PC-3 (cell line): ENCODE data around the gene PRKN. TPM values are rescaled to one million over a fixed set of nuclear protein-coding genes. Genes with fewer than 3 reads are reported as not detected.

Experiments used
- ATAC-seq: fragments of 200-7000 bp; cut with Tn5 transposase; 2 replicates; pipeline ENCODE4 v1.9.1; 2020; ENCODE audit warnings: mild to moderate bottlenecking, moderate library complexity
- BruUV-seq: library from RNA; stranded (reverse); fragments of 400-500 nt; replicated peaks from 2 replicates; lab custom pipeline; 2021; lab: Mats Ljungman, UMichigan
- CTCF ChIA-PET: fragments of 300-600 bp; sonication (Branson Sonifier 250); formaldehyde crosslinking; loops from one replicate; lab custom pipeline; 2022; ENCODE audit warnings: antibody characterized with exemption; lab: Charles Lee
- POLR2A ChIA-PET: fragments of 300-600 bp; sonication (Branson Sonifier 250); formaldehyde crosslinking; loops from one replicate; lab custom pipeline; 2022; ENCODE audit warnings: antibody characterized with exemption; ENCODE audit not compliant: unreplicated experiment; lab: Charles Lee
- DNase-seq: peaks from one replicate; pipeline ENCODE4 v3.0.0-alpha.2; 2015
- H2AFZ ChIP-seq: fragments of 300-600 bp; sonication (generic); 2 replicates; pipeline ENCODE4 v1.6.0; 2016; ENCODE audit warnings: antibody characterized with exemption, low read length
- H3F3A ChIP-seq: fragments of 300-600 bp; sonication (generic); one replicate; pipeline ENCODE4 v1.6.0; 2017; ENCODE audit warnings: antibody characterized with exemption, low read length, control low read depth, mild to moderate bottlenecking; ENCODE audit not compliant: unreplicated experiment
- H3K27ac ChIP-seq: fragments of 300-600 bp; sonication (generic); 2 replicates; pipeline ENCODE4 v1.5.1; 2016; ENCODE audit warnings: mild to moderate bottlenecking, low read length
- H3K27me3 ChIP-seq: fragments of 300-600 bp; sonication (generic); 2 replicates; pipeline ENCODE4 v1.6.1; 2016; ENCODE audit warnings: low read length, mixed read lengths
- H3K36me3 ChIP-seq: fragments of 300-600 bp; sonication (generic); 2 replicates; pipeline ENCODE4 v1.6.1; 2016; ENCODE audit warnings: low read depth, mixed run types, low read length, mixed read lengths
- H3K4me1 ChIP-seq: fragments of 300-600 bp; sonication (generic); 2 replicates; pipeline ENCODE4 v1.5.1; 2016; ENCODE audit warnings: low read length; ENCODE audit not compliant: insufficient read depth
- H3K4me2 ChIP-seq: fragments of 300-600 bp; sonication (generic); 2 replicates; pipeline ENCODE4 v1.6.0; 2016; ENCODE audit warnings: low read length
- H3K4me3 ChIP-seq: fragments of 300-600 bp; sonication (generic); 2 replicates; pipeline ENCODE4 v1.5.1; 2016; ENCODE audit warnings: mild to moderate bottlenecking, low read length, mixed read lengths
- H3K79me2 ChIP-seq: fragments of 300-600 bp; sonication (generic); 2 replicates; pipeline ENCODE4 v1.6.1; 2017; ENCODE audit warnings: low read length, mixed read lengths
- H3K9ac ChIP-seq: fragments of 300-600 bp; sonication (generic); 2 replicates; pipeline ENCODE4 v1.6.0; 2016; ENCODE audit warnings: mild to moderate bottlenecking, low read length
- H3K9me2 ChIP-seq: fragments of 300-600 bp; sonication (generic); replicated peaks from 2 replicates; pipeline ENCODE4 v1.6.1; 2016; ENCODE audit warnings: mixed run types, low read length, mixed read lengths
- H3K9me3 ChIP-seq: fragments of 300-600 bp; sonication (generic); 2 replicates; pipeline ENCODE4 v1.6.1; 2016; ENCODE audit warnings: low read length, mixed read lengths
- H4K20me1 ChIP-seq: fragments of 300-600 bp; sonication (generic); 2 replicates; pipeline ENCODE4 v1.6.1; 2016; ENCODE audit warnings: low read length, mixed read lengths
- EZH2 ChIP-seq: fragments of 300-600 bp; sonication (generic); IDR thresholded peaks from one replicate; pipeline ENCODE4 v1.6.1; 2017; ENCODE audit warnings: antibody characterized with exemption, mild to moderate bottlenecking, low read length; ENCODE audit not compliant: unreplicated experiment
- EZH2phosphoT487 ChIP-seq: fragments of 300-600 bp; sonication (generic); IDR thresholded peaks from 2 replicates; pipeline ENCODE4 v1.6.1; 2018; ENCODE audit warnings: mild to moderate bottlenecking, antibody characterized with exemption, low read length, borderline replicate concordance
- intact Hi-C: fragments of 100-400 bp; cut with micrococcal nuclease; formaldehyde crosslinking; loops from 2 replicates; pipeline ENCODE4 v1.9.0; 2023
- total RNA-seq: library from RNA; depleted of rRNA; stranded (reverse); fragments of >200 nt; gene quantifications from 2 replicates; pipeline ENCODE4 v1.2.3, GENCODE V29; 2014
- TF ChIP-seq, protein P1 (sequence below): fragments of 300-600 bp; sonication (generic); conservative IDR thresholded peaks from 2 replicates; pipeline ENCODE4 v1.5.1; 2017; ENCODE audit warnings: antibody characterized with exemption, low read depth, mild to moderate bottlenecking, low read length

Gene PRKN
- total RNA-seq, 1 experiment from 2014 or later = not detected

DNA sequence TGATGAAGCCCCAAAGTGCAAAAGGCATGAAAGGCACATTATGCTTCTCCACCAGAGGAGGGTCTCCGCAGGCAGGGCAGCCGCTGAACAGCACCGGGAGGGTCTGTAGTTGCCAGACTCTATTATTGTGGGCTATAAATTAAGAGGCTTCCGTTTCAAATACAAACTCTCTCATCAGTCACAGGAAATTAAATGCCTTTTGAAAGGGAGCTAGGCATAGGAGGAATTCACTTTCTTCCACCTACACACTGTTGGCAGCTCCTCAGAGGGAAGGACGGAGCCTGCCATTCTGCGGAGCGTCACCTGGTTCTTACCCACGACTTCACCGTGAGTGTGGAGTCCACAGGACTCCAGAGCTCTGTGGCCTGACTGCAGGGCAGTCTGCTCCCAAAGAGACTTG is 1312.9 kb downstream of the PRKN start:
- Histone ChIP-seq H3K9me3 (no peaks in the 10 kb centered on the region), H3K27me3 (no peaks in the 10 kb centered on the region), H2AFZ (no peak overlapping the region), H3K36me3 (no peaks in the 10 kb centered on the region), H3F3A (no peaks in the 10 kb centered on the region), H4K20me1 (no peaks in the 10 kb centered on the region), H3K9ac (no peak overlapping the region), H3K79me2 (no peaks in the 10 kb centered on the region), H3K4me2 (no peak overlapping the region), H3K27ac (no peak overlapping the region), H3K9me2 (no peaks in the 10 kb centered on the region), H3K4me1 (peaks cover 8% of the 10 kb centered on the region; the same call in 1 of the 2 replicates), H3K4me3 (no peak overlapping the region)
- ChIA-PET CTCF (no interaction called here), POLR2A (no interaction called here)
- no peak for TF ChIP-seq EZH2
- TF ChIP-seq, protein P1, sequence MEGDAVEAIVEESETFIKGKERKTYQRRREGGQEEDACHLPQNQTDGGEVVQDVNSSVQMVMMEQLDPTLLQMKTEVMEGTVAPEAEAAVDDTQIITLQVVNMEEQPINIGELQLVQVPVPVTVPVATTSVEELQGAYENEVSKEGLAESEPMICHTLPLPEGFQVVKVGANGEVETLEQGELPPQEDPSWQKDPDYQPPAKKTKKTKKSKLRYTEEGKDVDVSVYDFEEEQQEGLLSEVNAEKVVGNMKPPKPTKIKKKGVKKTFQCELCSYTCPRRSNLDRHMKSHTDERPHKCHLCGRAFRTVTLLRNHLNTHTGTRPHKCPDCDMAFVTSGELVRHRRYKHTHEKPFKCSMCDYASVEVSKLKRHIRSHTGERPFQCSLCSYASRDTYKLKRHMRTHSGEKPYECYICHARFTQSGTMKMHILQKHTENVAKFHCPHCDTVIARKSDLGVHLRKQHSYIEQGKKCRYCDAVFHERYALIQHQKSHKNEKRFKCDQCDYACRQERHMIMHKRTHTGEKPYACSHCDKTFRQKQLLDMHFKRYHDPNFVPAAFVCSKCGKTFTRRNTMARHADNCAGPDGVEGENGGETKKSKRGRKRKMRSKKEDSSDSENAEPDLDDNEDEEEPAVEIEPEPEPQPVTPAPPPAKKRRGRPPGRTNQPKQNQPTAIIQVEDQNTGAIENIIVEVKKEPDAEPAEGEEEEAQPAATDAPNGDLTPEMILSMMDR = no peak
- TF ChIP-seq EZH2phosphoT487 = no peak
- no TSS peak for BruUV-seq
- DNase-seq = no peak
- ATAC-seq = no peak
- intact Hi-C loops = no loop called here

DNA sequence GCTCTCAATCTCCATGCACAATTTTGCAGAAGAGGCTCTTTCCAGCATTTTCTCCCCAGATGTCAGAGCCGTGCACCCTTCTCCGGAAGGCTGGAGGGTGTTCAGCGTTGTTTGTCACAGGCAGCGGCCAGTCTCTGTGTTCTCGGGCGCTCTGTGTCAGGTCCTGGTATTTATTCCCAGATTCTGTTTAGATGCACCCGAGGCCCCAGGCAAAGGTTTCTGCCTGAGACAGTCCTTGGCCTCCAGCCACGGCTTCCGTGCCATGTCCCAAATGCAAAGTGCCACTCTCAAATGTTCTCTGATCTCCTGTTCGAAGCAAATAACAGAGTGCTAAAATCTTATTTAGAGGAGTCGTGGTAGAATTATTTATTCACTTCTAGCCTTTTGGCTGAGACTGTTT is 1313.4 kb downstream of the PRKN start:
- POLR2A ChIA-PET = no interaction called here
- no peaks in the 10 kb centered on the region for H3K27me3 ChIP-seq
- H3K4me3 ChIP-seq = no peak overlapping the region
- H3K79me2 ChIP-seq = no peaks in the 10 kb centered on the region
- no TSS peak for BruUV-seq
- intact Hi-C loops = no loop called here
- no peak for ATAC-seq
- no peak overlapping the region for H3K27ac ChIP-seq
- H3K36me3 ChIP-seq = no peaks in the 10 kb centered on the region
- CTCF ChIA-PET = no interaction called here
- no peaks in the 10 kb centered on the region for H3K9me3 ChIP-seq
- H3K9ac ChIP-seq = no peak overlapping the region
- no peaks in the 10 kb centered on the region for H3K9me2 ChIP-seq
- TF ChIP-seq EZH2 = no peak
- TF ChIP-seq, protein P1 = no peak
- TF ChIP-seq EZH2phosphoT487 = no peak
- H2AFZ ChIP-seq = no peak overlapping the region
- no peaks in the 10 kb centered on the region for H3F3A ChIP-seq
- no peaks in the 10 kb centered on the region for H4K20me1 ChIP-seq
- H3K4me1 ChIP-seq = peaks cover 8% of the 10 kb centered on the region; the same call in 1 of the 2 replicates
- DNase-seq = no peak
- H3K4me2 ChIP-seq = no peak overlapping the region

DNA sequence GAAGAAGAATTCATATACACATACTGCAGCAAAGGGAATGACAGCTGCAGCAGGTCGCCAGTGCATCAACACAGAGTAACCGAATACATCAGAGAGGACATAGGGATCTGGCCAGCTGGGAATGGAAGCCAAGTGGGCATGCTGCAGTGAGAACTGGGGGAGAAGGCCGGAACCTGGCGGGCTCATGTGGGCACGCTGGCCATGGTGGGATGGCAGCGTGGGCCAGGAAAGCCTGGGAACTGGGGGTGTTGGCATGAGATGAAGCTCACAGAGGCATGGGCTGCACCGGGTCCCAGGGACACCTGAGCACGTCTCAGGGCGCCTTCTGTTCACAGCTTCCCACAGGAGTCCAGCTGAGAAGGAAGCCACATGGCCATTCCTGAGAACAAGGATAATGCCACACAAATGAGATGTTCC is 1314.2 kb downstream of the PRKN start:
- intact Hi-C loops = no loop called here
- Histone ChIP-seq H3K4me2 (no peak overlapping the region), H3K9me2 (no peaks in the 10 kb centered on the region), H3K4me3 (no peak overlapping the region), H3K9me3 (no peaks in the 10 kb centered on the region), H3K27me3 (no peaks in the 10 kb centered on the region), H3K36me3 (no peaks in the 10 kb centered on the region), H3K27ac (no peak overlapping the region), H4K20me1 (no peaks in the 10 kb centered on the region), H2AFZ (no peak overlapping the region), H3K79me2 (no peaks in the 10 kb centered on the region), H3K9ac (no peak overlapping the region), H3K4me1 (peaks cover 3% of the 10 kb centered on the region; the same call in 1 of the 2 replicates), H3F3A (no peaks in the 10 kb centered on the region)
- DNase-seq (no peak), ATAC-seq (no peak)
- BruUV-seq = no TSS peak
- CTCF ChIA-PET = no interaction called here
- TF ChIP-seq EZH2 (no peak), EZH2phosphoT487 (no peak)
- TF ChIP-seq, protein P1 = no peak
- POLR2A ChIA-PET = no interaction called here
